NCI-H2081 treated with DMSO at 0.1 percent for 48 hours (cell line): ENCODE data around the gene RNF182.
"Not testable (repeated sequence)": the region's sequence is repeated elsewhere in the genome, so short reads cannot be mapped to it uniquely, and the experiment has no call there.

Experiments
- DNase-seq: peaks from one replicate; lab custom pipeline; 2025; lab: John Stamatoyannopoulos, UW

The RNF182 gene

DNA sequence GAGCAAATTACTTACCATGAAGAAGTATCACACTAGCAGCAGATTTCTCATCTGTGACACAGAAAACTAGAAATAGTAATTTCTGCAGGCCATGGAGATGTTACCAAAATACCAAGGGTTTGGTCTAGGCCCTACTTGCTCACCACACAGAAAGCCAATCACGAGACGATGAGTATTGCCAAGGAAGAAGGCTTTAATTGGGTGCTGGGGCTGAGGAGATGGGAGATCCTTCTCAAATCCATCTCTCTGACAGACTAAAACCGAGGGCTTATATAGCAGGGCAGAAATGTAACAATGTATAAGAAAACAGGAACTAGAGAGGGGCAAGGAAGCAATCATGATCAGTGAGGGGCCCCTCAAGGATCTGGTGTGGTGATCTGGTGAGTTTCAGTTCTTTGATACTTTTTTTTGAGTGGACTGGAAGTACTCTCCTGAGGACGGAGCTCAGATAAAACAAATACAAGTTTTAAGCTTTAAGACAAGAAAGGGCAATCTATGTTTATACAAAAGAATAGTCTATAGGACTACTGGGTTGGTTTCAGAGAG, 40.9 kb downstream of the RNF182 start:
- no peak for DNase-seq

DNA sequence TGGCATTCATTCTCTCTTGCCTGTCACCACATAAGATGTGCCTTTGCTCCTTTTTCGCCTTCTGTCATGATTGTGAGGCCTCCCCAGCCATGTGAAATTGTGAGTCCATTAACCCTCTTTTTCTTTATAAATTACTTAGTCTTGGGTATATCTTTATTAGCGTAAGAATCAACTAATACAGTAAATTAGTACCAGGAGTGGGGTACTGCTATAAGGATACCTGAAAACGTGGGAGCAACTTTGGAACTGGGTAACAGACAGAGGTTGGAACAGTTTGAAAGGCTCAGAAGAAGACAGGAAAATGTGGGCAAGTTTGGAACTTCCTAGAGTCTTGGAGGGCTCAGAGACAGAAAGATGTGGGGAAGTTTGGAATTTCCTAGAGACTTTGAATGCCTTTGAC, 46.6 kb downstream of the RNF182 start:
- no peak for DNase-seq

DNA sequence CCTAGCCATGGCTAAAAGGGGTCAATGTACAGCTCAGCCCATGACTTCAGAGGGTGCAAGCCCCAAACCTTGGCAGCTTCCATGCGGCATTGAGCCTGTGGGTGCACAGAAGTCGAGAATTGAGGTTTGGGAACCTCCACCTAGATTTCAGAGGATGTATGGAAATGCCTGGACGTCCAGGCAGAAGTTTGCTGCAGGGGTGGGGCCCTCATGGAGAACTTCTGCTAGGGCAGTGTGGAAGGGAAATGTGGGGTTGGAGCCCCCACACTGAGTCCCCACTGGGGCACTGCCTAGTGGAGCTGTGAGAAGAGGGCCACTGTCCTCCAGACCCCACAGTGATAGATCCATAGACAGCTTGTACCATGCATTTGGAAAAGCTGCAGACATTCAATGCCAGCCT, 47.9 kb downstream of the RNF182 start:
- not testable (repeated sequence) for DNase-seq

DNA sequence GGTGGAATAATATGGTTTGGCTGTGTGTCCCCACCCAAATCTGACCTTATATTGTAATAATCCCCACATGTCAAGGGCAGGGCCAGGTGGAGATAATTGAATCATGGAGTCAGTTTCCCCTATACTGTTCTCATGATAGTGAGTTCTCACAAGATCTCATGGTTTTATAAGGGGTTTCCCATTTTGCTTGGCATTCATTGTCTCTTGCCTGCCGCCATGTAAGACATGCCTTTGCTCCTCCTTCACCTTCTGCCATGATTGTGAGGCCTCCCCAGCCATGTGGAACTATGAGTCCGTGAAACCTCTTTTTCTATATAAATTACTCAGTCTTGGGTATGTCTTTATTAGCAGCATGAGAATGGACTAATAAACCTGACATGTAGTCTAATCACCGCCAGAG, 48.7 kb downstream of the RNF182 start:
- DNase-seq, result not testable (repeated sequence)

DNA sequence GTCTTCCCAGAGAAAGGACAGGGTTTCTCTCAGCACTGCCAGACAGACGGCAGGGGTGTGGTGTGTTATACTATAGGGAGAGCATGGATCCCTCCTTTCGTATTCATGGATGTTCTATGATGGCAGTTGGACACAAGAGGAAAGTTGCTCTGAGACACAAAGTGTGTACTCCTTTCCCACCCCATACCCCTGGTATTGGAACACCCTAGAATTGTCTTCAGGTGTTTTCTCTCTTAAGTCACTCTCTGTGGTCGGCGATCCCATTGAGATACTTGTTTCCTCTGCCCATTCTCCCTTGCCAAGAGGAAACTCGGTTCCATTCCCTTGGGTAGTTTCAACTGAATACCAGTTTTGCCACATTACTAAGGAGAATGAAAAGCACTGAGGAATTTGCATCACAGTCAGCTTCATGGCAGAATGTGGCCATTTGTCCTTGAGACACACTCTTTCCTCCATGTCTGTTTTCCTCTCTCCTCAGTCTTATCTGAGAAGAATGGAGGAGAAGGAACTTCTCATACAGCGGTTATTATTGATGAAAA, 53.4 kb downstream of the RNF182 start:
- no peak for DNase-seq

DNA sequence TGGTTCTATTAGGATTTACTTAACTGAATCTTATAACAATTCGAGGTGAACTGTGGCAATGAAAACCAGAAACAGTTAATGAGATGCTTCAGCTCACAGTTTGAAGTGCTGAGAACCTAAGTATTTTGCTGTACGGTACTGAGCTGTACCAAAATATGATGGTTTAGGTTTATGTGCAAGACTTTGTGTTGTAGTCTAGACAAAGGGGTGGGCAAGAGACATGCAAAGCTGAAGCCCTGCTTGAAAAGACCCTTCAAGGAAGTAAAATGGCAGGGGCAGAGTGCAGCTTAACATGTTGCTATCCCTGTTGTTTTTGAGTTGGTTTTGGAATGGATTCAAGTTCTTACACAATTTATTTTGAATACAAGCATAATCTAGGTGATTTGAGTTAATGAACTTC, 54.0 kb downstream of the RNF182 start:
- DNase-seq, result no peak

DNA sequence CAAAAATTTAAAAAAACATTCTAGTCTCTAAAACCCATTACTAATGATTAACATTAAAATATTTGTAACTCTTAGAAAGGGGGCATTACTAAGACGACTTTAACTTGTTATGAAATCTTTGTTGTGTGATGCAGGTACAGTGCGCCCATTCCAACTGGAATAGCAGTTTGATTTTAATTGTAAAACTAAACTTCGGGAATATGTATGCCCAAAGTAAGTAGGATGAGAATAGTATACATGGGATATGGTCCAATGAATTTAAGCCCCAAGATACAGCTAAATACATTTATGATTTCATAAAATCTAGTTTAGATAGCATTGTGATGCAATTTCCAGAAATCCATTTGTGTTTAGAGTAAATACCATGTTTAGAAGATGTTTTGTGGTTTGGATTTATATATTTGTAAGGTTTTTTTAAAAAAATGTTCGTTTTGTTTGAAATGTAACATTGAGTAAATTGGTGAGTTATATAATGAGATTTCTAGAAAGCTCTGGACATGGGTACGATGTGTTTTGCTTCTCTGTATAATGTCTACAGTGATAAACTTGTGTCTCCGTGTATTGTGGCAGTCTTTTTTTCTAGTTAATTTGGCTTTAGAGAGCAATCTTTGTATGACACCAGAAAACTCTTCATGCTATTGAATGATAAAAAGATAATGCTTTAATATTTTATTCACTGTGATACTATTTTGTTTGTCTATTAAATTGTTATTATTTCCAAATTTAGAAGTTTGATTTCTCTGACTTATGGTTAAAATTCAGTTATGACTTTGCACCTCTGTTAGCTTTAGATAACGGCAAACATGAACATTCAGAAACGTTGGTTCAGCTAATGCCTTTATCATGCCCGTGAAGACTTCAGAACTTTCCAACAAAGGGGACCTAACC, 54.8 kb downstream of the RNF182 start:
- no peak for DNase-seq

DNA sequence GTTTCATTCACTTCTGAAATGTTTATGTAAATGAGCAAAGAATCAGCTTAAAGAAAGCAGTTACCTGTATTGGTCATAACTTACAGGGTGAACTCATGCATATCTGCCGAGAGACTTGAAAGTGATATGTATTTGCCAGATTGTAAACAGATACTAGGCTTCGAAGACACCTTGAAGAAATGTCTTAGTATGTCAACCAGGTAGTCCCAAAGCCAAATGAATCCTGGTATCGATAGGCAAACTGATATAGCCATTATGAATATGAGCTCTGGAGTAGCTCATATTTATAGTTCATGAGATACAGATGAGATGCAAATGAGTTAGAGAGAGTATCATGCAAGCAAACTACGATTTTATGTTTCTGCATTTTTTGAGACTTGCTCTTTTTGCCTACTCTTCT, 55.8 kb downstream of the RNF182 start:
- DNase-seq, result no peak

DNA sequence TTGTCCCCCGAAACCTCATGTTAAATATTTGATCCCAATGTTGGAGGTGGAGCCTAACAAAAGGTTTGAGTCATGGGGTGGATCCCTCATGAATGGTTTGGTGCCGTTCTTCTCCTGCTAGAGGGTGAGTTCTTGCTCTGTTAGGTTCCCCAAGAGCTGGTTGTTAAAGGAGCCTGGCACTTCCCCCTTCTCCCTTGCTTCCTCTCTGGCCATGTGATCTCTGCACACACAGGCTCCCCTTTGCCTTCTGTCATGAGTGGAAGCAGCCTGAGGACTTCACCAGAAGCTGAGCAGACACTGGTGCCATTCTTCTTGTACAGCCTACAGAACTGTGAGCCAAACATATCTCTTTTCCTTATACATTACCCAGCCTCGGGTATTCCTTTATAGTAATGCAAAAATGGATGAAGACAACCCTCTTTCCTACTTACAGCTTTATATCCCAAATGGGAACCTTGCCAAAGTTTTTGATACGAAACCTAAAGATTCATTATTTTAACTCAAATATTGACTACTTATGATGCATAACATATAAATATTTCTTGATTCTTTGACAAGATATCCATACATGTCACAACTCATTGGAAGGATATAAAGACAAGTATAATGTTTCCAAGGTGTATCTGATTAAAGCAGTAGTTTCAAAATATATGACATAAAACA, 61.0 kb downstream of the RNF182 start:
- no peak for DNase-seq

DNA sequence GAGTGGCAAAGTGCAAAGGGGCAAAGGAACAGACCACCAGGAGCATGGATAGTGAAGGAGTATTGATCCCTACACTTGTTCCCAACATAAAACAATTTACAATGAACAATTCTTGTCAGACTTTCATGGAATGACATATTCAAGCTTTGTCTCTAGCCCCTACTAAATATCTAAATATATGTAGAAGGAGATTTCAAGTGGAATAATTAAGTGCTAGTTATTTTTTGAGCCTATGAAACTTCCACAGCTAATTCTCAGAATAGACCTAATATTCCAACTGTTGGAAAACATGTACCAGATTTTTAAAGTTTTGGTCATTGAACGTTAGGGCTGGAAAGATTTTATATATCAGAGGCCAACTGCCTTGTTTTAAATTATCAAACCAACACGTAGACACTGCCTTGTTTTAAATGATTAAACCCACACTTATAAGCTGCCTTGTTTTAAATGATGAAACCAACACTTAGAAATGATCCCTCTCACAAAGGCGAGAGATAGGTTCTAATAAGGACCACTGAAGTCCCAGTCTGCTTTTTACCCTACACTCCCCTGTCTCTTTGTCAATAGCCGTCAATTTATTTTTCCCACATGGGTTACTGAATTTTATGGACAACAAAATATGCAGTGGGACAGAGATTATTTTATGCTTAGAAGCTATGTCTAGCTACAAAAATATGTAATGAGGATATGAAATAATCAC, 62.1 kb downstream of the RNF182 start:
- no peak for DNase-seq

DNA sequence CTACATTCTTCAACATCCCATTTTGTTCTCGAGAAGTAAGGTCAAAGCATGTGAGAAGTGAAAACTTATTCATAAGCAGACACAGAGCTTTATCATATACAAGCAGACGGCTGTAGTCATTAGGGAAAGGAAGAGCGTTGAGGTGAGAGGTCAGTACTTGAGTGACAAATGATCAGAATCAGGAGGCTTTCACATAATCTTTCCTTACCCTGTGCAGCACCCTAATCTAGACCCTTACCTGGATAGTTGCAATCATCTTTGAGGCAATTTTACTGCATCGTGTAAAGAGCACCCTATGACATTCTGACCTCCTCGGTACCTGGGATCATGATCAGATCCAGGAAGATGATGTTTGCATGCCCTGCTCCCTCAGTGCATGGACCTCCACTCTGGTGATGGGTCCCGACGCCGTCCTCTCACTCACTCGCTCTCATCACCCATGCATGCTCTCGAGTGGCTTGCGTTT, 62.7 kb downstream of the RNF182 start:
- DNase-seq, result no peak

DNA sequence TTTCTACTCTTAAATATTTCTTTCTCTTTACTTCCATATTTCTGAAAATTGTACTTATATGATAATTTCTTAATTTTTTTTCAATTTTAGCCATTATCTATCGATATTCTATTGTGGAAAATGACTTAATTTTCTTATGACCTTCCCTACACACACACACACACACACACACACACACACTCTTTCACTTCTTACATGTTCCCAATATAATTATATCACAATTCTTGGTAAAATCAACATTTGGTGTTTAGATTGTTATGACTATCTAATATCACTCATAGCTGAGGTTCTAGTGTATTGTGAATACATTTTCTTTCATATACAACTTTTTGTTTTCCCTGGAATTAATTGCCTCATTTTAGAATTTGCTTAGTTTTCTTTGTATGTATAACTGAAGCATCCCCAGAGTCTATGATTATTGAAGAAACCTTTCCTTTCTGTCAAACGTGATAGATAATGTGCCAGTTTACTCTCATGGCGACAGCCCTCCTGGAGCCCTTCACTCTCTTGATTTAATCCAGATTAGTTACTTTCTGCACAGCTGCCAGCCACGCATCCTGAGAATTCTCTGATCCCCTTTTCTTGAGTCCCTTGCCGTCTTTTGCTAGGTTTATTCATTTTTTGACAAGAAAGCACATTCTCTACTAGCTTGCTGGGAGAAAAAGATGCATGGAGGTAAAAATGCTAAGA, 63.4 kb downstream of the RNF182 start:
- DNase-seq, result no peak

DNA sequence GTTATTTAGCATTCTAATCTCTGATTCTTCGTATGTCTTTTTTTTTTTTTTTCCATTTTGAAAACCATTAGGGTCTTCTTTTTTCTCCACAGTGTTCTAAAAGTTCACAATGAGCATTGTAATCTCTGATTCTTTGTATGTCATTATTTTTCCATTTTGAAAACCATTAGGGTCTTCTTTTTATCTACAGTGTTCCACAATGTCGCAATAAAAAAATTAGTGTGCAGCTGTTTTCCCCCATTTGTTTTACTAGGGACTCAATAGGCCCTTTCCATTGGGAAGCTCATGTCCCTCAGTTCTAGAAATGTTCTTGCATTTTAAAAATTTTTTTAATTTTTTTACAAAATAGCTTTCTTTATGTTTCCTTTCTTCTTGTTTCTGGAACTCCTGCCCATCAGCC, 64.2 kb downstream of the RNF182 start:
- DNase-seq, result no peak

DNA sequence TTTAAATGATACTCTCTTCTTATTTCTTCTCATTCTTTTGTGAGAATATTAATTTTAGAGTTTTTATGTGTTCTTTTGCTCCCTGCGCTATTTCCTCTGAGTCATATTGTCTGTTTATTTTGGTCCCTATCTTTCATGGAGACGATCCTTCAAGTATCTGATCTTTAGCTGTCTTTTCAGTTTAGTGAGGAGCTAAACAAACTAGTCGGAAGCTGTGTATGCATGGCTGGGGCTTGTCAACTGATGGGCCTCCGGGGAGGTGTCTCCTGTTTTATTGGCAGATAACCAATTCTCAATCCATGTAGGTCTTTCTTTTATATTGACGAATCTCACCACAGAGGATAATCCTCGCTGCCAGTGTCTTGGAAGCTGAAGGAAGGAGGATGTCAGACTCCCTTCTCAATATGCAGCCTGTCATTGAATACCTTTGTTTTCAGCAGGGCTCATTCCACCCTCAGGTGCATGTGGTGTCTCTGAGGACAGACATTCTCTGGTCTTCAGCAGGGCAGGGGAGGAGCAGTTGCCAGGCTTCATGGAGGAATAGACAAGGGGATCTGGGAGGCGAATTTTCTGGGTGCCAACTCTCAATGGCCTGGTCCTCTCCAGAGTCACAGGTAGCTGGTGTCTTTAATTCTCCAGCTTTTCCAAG, 64.9 kb downstream of the RNF182 start:
- no peak for DNase-seq

DNA sequence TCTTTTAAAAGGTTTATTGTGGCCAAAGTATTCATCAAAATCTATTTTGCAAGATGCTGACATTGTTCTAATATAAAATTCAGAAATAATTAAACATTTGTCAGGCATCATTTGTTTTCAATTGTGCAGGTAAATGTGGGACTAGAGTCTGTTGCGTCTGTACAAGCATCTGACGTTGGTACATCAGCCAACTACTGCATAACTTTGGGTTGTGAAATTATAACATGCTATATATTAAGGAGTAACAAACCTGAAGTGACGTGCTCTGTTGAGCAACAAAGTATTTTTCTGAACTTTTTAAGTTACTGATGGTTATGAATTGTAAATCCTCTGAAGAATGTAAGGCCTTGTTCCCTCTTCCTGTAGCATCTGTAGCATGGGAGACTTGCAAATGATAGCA, 66.0 kb downstream of the RNF182 start:
- no peak for DNase-seq

DNA sequence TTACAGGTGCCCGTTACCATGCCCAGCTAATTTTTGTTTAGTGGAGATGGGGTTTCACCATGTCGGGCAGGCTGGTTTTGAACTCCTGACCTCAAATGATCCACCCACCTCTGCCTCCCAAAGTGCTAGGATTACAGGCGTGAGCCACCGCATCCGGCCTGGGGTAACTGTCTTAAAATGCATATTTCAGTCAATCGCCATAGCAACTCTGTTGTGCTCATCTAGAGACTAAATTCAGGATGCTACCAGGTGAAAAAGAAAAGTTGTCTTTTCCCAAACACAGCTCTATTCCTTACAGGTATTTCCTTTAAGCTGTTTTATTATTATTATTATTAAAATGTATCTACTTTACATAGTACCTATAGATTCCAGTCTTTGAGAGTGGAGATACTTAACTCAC, 66.6 kb downstream of the RNF182 start:
- DNase-seq, result no peak

DNA sequence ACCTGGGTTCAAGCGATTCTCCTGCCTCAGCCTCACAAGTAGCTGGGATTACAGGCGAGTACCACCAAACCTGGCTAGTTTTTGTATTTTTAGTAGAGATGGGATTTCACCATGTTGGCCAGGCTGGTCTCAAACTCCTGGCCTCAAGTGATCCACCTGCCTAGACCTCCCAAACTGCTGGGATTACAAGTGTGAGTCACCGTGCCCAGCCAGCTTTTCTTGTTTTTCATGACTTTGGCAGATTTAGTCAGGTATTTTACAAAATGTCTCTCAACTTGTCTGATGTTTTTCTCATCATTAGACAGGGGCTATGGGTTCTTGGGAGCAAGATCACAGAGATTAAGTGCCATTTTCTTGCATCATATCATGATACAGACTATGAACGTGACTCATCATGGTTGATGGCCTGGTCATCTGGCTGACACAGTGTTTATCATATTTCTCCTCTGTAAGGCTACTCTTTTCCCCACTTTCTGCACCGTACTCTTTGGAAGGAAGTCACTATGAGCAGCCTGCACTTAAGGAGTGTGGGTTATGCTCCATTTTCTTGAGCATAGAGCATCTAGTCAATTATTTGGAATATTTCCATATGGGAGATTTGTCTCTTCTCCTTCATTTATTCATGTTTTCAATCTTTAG, 67.8 kb downstream of the RNF182 start:
- no peak for DNase-seq

DNA sequence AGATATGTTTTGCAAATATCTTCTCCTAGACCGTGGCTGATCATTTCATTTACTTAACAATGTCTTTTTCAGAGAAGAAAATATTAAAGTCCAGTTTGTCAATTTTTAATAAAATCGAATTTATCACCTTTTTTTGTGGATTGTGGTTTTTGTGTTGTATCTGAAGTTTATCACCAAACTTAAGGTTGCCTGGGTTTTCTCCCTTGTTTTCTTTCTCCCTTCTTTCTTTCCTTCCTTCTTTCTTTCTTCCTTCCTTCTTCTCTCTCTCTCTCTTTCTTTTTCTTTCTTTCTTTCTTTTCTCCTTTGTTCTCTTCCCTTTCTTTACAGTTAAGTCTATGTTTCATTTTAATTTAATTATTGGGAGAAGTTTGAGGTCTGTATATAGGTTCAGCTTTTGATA, 68.7 kb downstream of the RNF182 start:
- no peak for DNase-seq

DNA sequence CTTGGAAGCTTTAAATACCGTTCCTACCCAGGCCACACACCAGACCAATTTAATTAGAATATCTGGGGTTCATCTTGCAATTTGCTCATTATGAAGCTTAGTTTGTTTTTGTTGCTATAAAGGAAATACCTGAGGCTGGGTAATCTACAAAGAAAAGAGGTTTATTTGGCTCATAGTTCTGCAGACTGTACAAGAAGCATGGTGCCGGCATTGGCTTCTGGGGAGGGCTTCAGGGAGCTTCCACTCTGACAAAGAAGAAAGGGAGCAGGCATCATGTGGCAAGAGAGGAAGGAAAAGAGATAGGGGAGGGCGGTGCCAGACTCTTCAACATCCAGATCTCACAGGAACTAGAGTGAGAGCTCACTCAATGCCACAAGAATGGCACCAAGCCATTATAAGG, 73.6 kb downstream of the RNF182 start:
- no peak for DNase-seq

DNA sequence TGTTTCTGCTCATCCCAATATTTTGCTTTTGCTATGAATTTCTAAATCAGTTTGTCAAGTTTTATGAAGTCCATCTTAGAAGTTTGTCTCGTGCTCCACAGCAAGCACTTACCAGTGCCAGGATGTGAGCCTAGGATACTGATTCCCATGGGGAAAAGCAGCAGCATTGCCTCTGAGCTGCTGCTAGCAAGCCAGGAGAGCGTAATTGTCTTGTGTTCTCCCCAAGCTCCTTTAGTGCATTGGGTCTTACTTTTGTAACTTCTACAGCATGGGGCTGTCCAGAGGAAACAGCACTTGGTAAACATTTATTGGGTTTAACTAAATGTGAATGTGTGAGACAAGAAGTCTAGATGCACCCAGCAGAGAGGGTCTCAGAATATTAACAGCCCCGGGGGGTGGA, 76.1 kb downstream of the RNF182 start:
- DNase-seq, result no peak
